Fibroblast of lung (primary cell): ENCODE measurements around the gene CASP1. TPM values are rescaled to one million over a fixed set of nuclear protein-coding genes. Genes with fewer than 3 reads are reported as not detected.

Source experiments
- DNase-seq, 2 donors: peaks; one replicate each; pipeline versions ENCODE4 v3.0.0 to v3.0.0-alpha.2; 2010; ENCODE audit warnings: low read depth in 2 of 2
- H2AFZ ChIP-seq: 2 replicates; pipeline ENCODE4 v1.5.1; 2012; ENCODE audit warnings: low read length, control low read depth, inconsistent platforms
- H3K27ac ChIP-seq: 2 replicates; pipeline ENCODE4 v1.5.1; 2011; ENCODE audit warnings: low read length, control low read depth; ENCODE audit not compliant: insufficient read depth
- H3K27me3 ChIP-seq: 2 replicates; pipeline ENCODE4 v1.5.1; 2011; ENCODE audit warnings: mild to moderate bottlenecking, low read length; ENCODE audit not compliant: control insufficient read depth, insufficient read depth
- H3K36me3 ChIP-seq: 2 replicates; pipeline ENCODE4 v1.5.1; 2011; ENCODE audit warnings: low read length; ENCODE audit not compliant: control insufficient read depth, insufficient read depth
- H3K4me1 ChIP-seq: 2 replicates; pipeline ENCODE4 v1.5.1; 2011; ENCODE audit warnings: low read length; ENCODE audit not compliant: control insufficient read depth, insufficient read depth; ENCODE audit errors: extremely low read depth
- H3K4me2 ChIP-seq: 2 replicates; pipeline ENCODE4 v1.5.1; 2011; ENCODE audit warnings: low read length, control low read depth; ENCODE audit not compliant: insufficient read depth; ENCODE audit errors: extremely low read depth
- H3K4me3 ChIP-seq, 4 experiments: fragments of 200-600 bp in 1 of 4; sonication (generic) in 1 of 4; replicated peaks in 1 of 4; 2 replicates each; pipeline ENCODE4 v1.5.1; 2011 to 2016; ENCODE audit warnings: low read length in 4 of 4, low read depth in 3 of 4, mild to moderate bottlenecking in 3 of 4, control low read depth in 2 of 4, inconsistent platforms in 1 of 4, mixed read lengths in 1 of 4; ENCODE audit not compliant: insufficient read depth in 1 of 4; ENCODE audit errors: control extremely low read depth in 1 of 4
- H3K79me2 ChIP-seq: 2 replicates; pipeline ENCODE4 v1.5.1; 2012; ENCODE audit warnings: mild to moderate bottlenecking, low read length, inconsistent platforms; ENCODE audit not compliant: control insufficient read depth, insufficient read depth
- H3K9ac ChIP-seq: 2 replicates; pipeline ENCODE4 v1.5.1; 2011; ENCODE audit warnings: mild to moderate bottlenecking, low read length, control low read depth; ENCODE audit not compliant: insufficient read depth
- H3K9me3 ChIP-seq: 2 replicates; pipeline ENCODE4 v1.5.1; 2012; ENCODE audit warnings: low read depth, low read length; ENCODE audit not compliant: control insufficient read depth, insufficient read depth
- H4K20me1 ChIP-seq: 2 replicates; pipeline ENCODE4 v1.5.1; 2011; ENCODE audit warnings: low read length; ENCODE audit not compliant: control insufficient read depth, insufficient read depth; ENCODE audit errors: extremely low read depth
- EZH2 ChIP-seq: IDR thresholded peaks from 2 replicates; pipeline ENCODE4 v1.5.1; 2012; ENCODE audit warnings: low read length, control low read depth, mild to moderate bottlenecking; ENCODE audit errors: missing control alignments
- polyA plus RNA-seq, 2 donors: library from polyadenylated mRNA; depleted of rRNA in 1 of 2; stranded (reverse) in 1 of 2; unstranded in 1 of 2; fragments of >200 nt; gene quantifications; 2 replicates each; pipeline ENCODE4 v1.2.1, GENCODE V29; 2011 to 2012; ENCODE audit warnings: missing spikeins in 1 of 2
- total RNA-seq: library from RNA; depleted of rRNA; stranded (reverse); fragments of >200 nt; gene quantifications from 2 replicates; pipeline ENCODE4 v1.2.1, GENCODE V29; 2014
- TF ChIP-seq, protein P1 (sequence below), 2 donors: IDR thresholded peaks in 1 of 2; conservative IDR thresholded peaks in 1 of 2; 1 replicate in 1 of 2; 2 replicates in 1 of 2; pipeline ENCODE4 v1.5.1; 2011 to 2012; ENCODE audit warnings: low read length in 2 of 2, control low read depth in 1 of 2, inconsistent platforms in 1 of 2, low read depth in 1 of 2, mild to moderate bottlenecking in 1 of 2

Gene CASP1
- total and polyA plus RNA-seq, 2 donors (not counting 1 experiment from before 2014, with no cell fraction given) = 49.9 to 115 TPM

DNA sequence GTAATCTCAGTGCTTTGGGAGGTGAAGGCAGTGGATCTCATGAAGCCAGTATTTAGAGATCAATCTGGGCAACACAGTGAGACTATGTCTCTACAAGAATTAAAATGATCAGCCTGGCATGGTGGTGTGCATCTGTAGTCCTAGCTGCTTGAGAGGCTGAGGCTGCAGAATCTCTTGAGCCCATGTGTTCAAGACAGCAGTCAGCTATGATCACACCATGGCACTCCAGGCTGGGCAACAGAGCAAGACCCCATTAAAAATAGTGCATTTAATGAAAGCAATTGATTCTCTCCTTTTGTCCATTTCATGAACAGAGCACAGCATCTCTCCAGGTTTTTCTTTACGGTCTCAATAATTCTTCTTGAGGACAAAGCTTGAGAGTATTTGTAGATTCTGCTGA lies 21.5 kb upstream of the CASP1 start:
- Histone ChIP-seq H4K20me1 (no peaks in the 10 kb centered on the region), H3K9ac (no peak overlapping the region), H3K27ac (no peak overlapping the region), H3K79me2 (no peaks in the 10 kb centered on the region), H3K4me2 (no peak overlapping the region), H3K36me3 (no peaks in the 10 kb centered on the region), H2AFZ (no peak overlapping the region), H3K27me3 (no peaks in the 10 kb centered on the region), H3K9me3 (no peaks in the 10 kb centered on the region), H3K4me3 (no peak overlapping the region), H3K4me1 (no peaks in the 10 kb centered on the region)
- no peak for TF ChIP-seq EZH2
- TF ChIP-seq, protein P1, sequence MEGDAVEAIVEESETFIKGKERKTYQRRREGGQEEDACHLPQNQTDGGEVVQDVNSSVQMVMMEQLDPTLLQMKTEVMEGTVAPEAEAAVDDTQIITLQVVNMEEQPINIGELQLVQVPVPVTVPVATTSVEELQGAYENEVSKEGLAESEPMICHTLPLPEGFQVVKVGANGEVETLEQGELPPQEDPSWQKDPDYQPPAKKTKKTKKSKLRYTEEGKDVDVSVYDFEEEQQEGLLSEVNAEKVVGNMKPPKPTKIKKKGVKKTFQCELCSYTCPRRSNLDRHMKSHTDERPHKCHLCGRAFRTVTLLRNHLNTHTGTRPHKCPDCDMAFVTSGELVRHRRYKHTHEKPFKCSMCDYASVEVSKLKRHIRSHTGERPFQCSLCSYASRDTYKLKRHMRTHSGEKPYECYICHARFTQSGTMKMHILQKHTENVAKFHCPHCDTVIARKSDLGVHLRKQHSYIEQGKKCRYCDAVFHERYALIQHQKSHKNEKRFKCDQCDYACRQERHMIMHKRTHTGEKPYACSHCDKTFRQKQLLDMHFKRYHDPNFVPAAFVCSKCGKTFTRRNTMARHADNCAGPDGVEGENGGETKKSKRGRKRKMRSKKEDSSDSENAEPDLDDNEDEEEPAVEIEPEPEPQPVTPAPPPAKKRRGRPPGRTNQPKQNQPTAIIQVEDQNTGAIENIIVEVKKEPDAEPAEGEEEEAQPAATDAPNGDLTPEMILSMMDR (conservative IDR thresholded peaks at IDR 0.05 in 1 of 2, IDR thresholded peaks at IDR 0.05 in 1 of 2; ENCODE audit: low read depth in 1 of 2, low read length in 2 of 2) = no peak
- DNase-seq = no peak

DNA sequence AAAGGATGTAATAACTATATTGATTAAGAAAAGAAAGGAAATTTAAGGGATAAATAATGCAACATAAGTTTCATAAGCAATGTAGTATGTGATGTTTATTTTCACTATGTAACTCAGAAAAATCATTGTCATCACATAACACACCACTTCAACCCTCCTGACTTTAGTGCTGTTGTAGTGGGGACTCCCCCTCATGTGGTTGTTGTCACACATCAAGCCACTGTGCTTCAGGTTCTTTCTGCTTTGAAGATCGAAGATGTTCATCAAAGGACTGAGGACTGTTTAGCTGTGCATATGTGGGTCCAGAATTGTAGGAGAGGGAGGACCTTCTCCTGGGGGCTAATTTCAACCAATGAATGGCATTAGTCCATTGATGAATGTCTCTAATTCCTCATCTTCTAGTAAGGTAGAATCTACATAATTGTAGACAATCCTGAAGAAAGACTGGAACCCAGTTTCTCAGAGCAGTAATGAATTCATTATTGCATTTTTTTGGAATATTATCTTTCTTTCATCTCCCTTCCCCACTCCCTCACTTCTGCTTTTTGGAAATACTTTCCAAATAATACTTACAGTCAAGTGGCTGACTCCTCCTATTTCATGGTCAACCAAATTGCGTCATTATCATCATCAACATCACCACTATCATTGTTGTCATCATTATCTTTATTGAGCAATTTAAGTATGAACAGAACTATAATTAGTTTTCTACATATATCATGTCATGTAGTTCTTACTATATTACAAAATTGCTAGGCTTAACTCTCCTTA lies 20.0 kb upstream of the CASP1 start:
- no peaks in the 10 kb centered on the region for H3K4me1 ChIP-seq
- no peaks in the 10 kb centered on the region for H3K27me3 ChIP-seq
- no peak for TF ChIP-seq EZH2
- TF ChIP-seq, protein P1 (conservative IDR thresholded peaks at IDR 0.05 in 1 of 2, IDR thresholded peaks at IDR 0.05 in 1 of 2; ENCODE audit: low read depth in 1 of 2, low read length in 2 of 2) = no peak
- H3K27ac ChIP-seq = no peak overlapping the region
- no peaks in the 10 kb centered on the region for H3K79me2 ChIP-seq
- no peak overlapping the region for H3K4me3 ChIP-seq
- H3K36me3 ChIP-seq = no peaks in the 10 kb centered on the region
- H2AFZ ChIP-seq = no peak overlapping the region
- no peaks in the 10 kb centered on the region for H3K9me3 ChIP-seq
- H3K4me2 ChIP-seq = no peak overlapping the region
- H3K9ac ChIP-seq = no peak overlapping the region
- no peak for DNase-seq
- H4K20me1 ChIP-seq = no peaks in the 10 kb centered on the region

DNA sequence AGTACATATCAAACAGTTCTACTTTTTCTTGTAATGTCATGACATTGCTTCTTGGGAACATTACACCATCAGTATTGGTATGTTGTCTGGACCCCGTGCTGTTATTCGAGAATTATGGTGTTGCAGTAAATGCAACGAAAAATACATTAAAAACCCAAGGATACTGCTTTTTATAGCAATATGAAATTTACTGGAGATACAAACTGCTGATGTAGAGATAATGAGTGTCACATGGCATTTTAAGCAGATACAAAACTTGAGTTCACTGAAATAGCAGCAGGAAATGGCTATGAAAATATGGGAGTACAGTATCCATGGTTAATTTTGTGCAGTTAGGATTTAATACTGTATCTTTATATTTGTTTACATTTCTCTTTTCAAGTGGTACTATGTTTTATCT lies 17.5 kb upstream of the CASP1 start:
- H3K4me3 ChIP-seq = no peak overlapping the region
- H3K4me1 ChIP-seq = no peaks in the 10 kb centered on the region
- TF ChIP-seq EZH2 = no peak
- TF ChIP-seq, protein P1 (conservative IDR thresholded peaks at IDR 0.05 in 1 of 2, IDR thresholded peaks at IDR 0.05 in 1 of 2; ENCODE audit: low read depth in 1 of 2, low read length in 2 of 2) = no peak
- no peaks in the 10 kb centered on the region for H3K27me3 ChIP-seq
- no peaks in the 10 kb centered on the region for H4K20me1 ChIP-seq
- no peaks in the 10 kb centered on the region for H3K36me3 ChIP-seq
- H3K9ac ChIP-seq = no peak overlapping the region
- no peak for DNase-seq
- no peak overlapping the region for H3K4me2 ChIP-seq
- H2AFZ ChIP-seq = no peak overlapping the region
- no peak overlapping the region for H3K27ac ChIP-seq
- H3K79me2 ChIP-seq = no peaks in the 10 kb centered on the region
- no peaks in the 10 kb centered on the region for H3K9me3 ChIP-seq
